Hepatocyte (in vitro differentiated cells): Measurements from ENCODE around the gene TBC1D4.

Source experiments
- EZH2 ChIP-seq: fragments of 200-600 bp; sonication (generic); IDR thresholded peaks from 2 replicates; pipeline ENCODE4 v1.6.1; 2016; ENCODE audit warnings: antibody characterized with exemption, mild to moderate bottlenecking, borderline replicate concordance
- TF ChIP-seq, protein P1 (sequence below): fragments of 200-600 bp; sonication (generic); IDR thresholded peaks from 2 replicates; pipeline ENCODE4 v1.5.1; 2016; ENCODE audit warnings: antibody characterized with exemption, mild to moderate bottlenecking; ENCODE audit not compliant: poor library complexity

GRCh38 chr13:75422028-75422427 is 59.9 kb downstream of the TBC1D4 start:
- TF ChIP-seq, protein P1, sequence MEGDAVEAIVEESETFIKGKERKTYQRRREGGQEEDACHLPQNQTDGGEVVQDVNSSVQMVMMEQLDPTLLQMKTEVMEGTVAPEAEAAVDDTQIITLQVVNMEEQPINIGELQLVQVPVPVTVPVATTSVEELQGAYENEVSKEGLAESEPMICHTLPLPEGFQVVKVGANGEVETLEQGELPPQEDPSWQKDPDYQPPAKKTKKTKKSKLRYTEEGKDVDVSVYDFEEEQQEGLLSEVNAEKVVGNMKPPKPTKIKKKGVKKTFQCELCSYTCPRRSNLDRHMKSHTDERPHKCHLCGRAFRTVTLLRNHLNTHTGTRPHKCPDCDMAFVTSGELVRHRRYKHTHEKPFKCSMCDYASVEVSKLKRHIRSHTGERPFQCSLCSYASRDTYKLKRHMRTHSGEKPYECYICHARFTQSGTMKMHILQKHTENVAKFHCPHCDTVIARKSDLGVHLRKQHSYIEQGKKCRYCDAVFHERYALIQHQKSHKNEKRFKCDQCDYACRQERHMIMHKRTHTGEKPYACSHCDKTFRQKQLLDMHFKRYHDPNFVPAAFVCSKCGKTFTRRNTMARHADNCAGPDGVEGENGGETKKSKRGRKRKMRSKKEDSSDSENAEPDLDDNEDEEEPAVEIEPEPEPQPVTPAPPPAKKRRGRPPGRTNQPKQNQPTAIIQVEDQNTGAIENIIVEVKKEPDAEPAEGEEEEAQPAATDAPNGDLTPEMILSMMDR, result no peak
- TF ChIP-seq EZH2, result no peak
